Measurements from ENCODE around the gene H3-3A.

H3-3A gene

DNA sequence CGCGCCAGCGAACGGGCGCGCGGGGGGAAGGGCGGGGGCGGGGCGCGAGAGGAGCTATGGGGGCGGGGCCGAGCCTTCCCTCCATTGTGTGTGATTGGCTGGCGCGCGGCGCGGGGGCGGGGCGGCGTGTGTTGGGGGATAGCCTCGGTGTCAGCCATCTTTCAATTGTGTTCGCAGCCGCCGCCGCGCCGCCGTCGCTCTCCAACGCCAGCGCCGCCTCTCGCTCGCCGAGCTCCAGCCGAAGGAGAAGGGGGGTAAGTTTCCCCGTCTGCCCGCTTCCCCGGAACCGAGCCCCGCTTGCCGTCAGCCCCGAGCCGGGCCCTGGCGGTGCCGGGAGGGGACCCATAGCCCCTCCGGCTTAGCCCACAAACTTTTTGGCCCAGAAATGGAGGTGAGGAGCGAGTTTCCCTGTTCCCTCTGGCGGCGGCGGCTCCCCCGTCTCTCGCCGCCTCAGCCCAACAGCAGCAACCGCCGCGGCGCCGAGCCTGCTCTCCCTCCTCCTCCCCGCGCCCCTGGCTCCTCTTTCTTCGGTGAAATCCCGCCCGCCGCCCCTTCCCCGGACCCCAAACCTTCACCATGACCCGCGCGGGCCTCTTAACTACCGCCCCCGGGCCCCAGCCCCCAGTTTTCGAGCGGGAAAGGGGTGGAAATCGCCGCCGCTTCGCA is at the start of gene H3-3A:
TSS of gene H3-3A (plus strand) at position 159 of the 666 bp plus-strand sequence. CDS start 1,636 bp downstream, outside the sequence.
- DNase-seq: peak; percentile 99

- DNase-seq: no peak
Observed at GRCh38 chr1:226017070-226017469, 45.4 kb upstream of the H3-3A start.

- no peak for DNase-seq
Observed at GRCh38 chr1:226019572-226019971, 42.9 kb upstream of the H3-3A start.

GRCh38 chr1:226021401-226021800 is 41.1 kb upstream of the H3-3A start:
- no peak for DNase-seq

- no peak for DNase-seq
Observed at GRCh38 chr1:226021801-226022200, 40.7 kb upstream of the H3-3A start.

GRCh38 chr1:226023735-226024134 is 38.8 kb upstream of the H3-3A start:
- no peak for DNase-seq

DNA sequence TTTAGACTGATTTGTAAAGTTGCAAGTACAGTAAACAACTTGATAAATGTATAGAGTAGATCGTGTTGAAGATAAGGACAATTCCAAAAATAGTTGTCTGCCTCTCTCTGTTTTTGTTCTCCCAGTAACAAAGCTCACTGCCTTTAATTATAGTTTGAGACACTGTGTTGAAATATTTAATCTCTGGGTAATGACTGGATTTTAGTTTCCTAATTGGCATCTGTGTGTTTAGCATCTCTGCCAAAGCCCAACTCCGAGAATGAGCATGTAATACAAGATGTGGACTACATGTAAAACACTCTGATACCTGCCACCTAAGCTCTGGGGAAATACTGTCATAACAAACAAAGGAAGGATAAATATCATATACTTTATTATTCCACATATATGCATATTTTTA is 35.7 kb upstream of the H3-3A start:
- no peak for DNase-seq

DNA sequence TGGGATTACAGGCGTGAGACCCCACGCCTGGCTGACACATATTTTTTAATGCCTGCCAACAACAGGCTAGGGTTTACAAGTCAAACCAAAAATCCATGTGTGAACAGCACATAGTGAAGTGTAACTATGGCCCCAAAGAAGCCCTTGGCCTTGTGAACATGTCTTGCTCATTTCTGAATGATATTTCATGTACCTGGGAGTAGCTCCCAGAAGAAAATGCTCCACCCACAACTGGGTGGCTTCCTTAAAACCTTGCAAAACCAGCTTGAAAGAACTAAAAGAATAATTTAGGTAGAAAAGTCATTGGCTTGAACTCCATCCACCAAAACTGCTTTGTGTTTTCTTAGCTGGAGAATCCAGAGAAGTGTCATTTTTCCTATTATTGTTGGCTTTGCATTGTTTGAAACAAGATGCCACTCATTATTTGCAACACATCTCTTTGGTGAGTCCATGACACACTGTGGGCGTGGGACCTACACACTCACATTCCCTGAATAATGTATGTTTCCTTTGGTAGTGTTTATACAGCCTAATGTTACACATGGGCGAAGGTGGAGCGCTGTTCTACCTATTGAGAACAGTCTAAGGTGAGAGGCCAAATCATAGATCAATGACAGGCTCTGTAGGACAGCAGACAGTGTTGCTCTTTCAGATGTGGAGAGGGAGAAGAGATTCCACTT is 34.8 kb upstream of the H3-3A start:
- DNase-seq: no peak

GRCh38 chr1:226029093-226029496 is 33.4 kb upstream of the H3-3A start:
- no peak for DNase-seq

- no peak for DNase-seq
Observed at GRCh38 chr1:226029568-226030225, 32.8 kb upstream of the H3-3A start.

DNA sequence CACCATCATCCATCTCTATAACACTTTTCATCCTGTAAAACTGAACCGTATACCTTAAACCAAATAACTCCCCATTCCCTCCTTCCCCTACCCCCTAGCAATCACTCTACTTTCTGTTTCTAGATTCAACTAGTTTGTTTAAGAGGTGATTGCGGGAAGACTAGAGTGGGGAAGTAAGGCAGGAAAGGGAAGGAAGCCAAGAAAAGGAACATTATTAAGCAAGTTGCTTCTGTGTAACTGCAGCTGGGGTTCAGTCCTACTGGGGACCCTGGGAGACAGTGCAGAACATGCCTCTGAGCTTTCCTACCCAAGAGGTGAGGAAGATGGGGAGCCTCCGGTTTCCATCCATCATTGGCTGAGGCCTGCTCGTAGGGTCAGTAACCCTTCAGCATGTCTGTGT is 28.9 kb upstream of the H3-3A start:
- no peak for DNase-seq

GRCh38 chr1:226033991-226034390 is 28.5 kb upstream of the H3-3A start:
- no peak for DNase-seq

- DNase-seq: peak; percentile 91
Observed at GRCh38 chr1:226034482-226034881, 28.0 kb upstream of the H3-3A start.

GRCh38 chr1:226035915-226036314 is 26.6 kb upstream of the H3-3A start:
- no peak for DNase-seq

DNA sequence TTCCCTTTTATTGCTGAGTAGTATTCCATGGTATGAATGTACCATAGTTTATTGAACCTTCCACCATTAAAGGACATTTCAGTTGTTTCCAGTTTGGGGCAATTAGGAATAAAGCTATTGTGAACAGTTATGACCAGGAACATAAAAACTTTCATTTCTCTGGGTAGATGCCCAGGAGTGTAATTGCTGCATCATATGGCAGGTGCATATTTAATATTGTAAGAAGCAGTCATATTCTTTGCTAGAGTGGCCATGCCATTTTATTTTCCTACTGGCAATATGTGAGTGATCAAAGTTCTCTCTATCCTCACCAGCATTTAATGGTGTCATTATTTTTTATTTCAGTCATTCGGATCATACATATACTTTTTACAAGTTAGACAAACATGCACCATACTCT is 23.9 kb upstream of the H3-3A start:
- no peak for DNase-seq

- DNase-seq: no peak
Observed at GRCh38 chr1:226041419-226041818, 21.1 kb upstream of the H3-3A start.

DNA sequence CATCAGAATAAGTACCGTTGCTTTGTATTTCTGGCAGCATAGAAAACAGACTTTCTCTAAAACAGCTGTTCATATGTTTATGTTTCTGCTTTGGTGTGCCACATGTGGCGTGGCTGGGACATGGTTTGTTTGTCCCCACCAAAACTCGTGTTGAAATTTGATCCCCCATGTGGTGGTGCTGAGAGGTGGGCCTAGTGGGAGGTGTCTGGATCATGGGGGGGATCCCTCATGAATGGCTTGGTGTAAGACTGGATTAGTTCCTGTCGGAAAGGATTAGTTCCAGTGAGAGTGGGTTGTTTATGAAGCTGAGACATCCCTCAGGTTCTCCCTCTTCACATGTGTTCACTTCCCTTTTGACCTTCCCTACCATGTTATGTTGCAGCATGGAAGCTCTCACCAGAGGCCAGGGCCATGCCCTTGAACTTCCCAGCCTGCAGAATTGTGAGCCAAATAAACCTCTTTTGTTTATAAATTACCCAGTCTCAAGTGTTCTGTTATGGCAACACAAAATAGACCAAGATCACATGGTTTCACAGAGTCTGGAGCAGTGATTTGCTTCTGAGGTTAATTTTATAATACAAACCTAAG is 17.9 kb upstream of the H3-3A start:
- no peak for DNase-seq

DNA sequence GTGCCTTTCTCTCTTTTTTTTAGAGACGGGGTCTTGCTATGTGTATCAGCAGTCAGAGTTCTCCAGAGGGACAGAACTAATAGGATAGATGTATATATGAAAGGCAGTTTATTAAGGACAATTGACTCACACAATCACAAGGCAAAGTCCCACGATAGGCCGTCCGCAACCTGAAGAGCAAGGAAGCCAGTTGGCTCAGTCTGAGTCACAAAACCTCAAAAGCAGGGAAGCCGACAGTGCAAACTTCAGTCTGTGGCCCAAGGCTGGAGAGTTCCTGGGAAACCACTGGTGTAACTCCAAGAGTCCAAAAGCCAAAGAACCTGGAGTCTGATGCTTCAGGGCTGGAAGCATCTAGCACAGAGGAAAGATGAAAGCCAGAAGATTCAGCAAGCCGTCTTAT is 16.3 kb upstream of the H3-3A start:
- no peak for DNase-seq

GRCh38 chr1:226047495-226047894 is 15.0 kb upstream of the H3-3A start:
- DNase-seq: no peak

GRCh38 chr1:226048886-226049285 is 13.6 kb upstream of the H3-3A start:
- DNase-seq: no peak

GRCh38 chr1:226050133-226050532 is 12.4 kb upstream of the H3-3A start:
- no peak for DNase-seq

- no peak for DNase-seq
Observed at GRCh38 chr1:226051365-226051764, 11.2 kb upstream of the H3-3A start.

GRCh38 chr1:226052061-226052460 is 10.5 kb upstream of the H3-3A start:
- DNase-seq: no peak
